Epithelial cell of prostate (primary cell): ENCODE results near the gene GPA33.
A peak's percentile ranks its signal among the peaks of the same experiment; 100 is the strongest.

ENCODE experiments used
- DNase-seq: peaks from one replicate; pipeline ENCODE4 v3.0.0-alpha.2; 2011; ENCODE audit warnings: low read depth, low spot score
- H3K27ac ChIP-seq: fragments of 450-650 bp; 2 replicates; pipeline ENCODE4 v1.5.1; 2017; ENCODE audit warnings: mild to moderate bottlenecking

GPA33 gene

GRCh38 chr1:167119696-167120095 is 29.5 kb upstream of the GPA33 start:
- no peak overlapping the region for H3K27ac ChIP-seq
- no peak for DNase-seq

GRCh38 chr1:167118188-167118587 is 28.0 kb upstream of the GPA33 start:
- H3K27ac ChIP-seq, result no peak overlapping the region
- no peak for DNase-seq

- H3K27ac ChIP-seq, result no peak overlapping the region
- DNase-seq, result no peak
Observed at GRCh38 chr1:167117225-167117624, 27.0 kb upstream of the GPA33 start.

DNA sequence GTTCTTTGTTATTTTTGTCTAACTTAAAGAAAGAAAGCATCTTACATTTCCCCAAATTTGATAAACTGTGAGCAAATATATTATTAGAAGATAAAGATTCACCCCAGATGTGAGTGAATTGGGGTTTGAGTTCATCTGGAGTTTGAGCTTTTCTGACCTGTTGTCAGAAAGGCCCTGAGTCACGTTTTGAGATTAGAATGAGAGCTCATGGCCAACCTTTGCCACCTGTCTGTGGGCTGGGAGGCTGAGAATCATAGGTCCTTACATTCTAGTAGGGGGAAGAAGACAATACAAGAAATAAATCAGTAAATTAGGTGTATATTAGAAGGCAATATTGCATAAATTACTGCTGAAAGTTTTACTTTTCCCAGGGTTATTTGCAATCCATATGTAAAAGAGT is 26.0 kb upstream of the GPA33 start:
- no peak overlapping the region for H3K27ac ChIP-seq
- DNase-seq, result no peak

DNA sequence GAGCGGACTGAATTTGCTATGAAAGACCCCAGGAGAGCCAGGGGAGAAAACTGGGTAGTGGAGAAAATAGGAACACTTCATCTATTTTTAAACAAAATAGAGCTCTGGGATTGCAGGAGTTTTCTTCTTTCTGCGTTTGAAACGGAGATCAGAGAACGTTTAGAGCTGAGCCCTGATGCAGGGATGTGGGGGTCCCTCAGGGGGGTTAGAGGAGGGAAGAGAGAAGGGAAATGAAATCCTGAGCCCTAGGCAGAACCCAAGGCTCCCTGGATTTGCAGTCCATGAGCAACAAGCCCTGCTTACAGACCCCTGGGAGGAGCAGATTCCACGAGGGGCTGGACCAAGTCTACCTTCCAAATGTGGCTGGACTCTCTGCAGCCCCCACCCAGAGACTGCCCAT is 25.5 kb upstream of the GPA33 start:
- no peak for DNase-seq
- H3K27ac ChIP-seq, result no peak overlapping the region

DNA sequence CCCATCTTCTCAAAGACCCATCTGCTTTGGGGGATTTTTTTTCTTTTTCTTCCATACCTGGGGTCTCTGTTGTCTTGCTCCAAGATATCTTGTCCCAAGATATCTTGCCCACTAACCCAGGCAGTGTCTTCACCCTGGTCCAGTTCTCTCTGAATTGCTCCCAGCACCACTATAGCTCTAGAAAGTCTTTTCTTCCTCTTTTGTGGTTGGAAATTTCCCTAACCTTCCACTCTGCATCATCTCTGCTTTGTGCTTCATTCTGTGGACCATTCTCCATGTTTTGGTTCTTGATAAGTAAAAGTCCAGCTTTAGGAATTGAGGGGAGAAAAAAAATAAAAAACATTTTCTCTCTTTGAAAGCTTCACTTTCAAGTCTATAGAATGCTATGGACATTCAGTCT is 24.5 kb upstream of the GPA33 start:
- H3K27ac ChIP-seq, result no peak overlapping the region
- DNase-seq, result no peak

GRCh38 chr1:167111868-167112709 is 21.9 kb upstream of the GPA33 start:
- DNase-seq, result no peak
- H3K27ac ChIP-seq, result no peak overlapping the region

DNA sequence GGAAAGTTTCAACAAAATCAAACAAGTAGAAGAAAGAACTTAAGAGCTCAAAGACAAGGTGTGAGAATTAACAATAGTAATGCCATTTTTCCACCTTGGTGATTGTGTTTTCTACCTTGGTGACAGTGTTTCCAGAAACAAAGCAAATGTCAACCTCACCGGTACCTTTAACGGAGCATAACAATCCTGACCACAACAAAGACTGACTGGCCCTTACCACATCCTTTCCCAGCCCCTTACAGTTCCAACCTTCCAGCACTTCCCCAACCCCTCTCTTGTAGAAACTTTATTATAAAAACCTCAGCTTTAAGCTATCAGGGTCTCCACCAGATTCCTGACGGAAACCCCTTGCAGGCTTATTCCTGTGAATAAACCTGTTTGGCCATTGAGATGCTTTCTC is 20.4 kb upstream of the GPA33 start:
- no peak overlapping the region for H3K27ac ChIP-seq
- no peak for DNase-seq

DNA sequence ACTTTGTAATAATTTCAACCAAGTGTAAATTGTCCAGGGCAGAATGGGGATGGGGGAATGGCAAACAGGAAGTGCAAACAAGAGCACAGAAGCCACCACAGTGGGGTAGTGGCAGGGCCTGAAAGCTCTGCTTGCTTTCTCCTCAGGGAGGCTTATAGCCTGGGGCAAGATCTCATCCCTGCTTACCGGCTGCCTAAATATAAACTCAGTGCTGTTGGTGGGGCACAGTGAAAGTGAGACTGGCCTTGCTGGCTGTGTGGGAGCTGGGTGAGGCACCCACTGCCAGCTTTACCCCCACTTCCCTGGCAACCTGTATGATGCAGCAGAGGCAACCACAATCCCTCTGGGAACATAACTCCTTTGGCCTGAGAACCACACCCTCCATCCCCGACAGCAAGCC is 18.9 kb upstream of the GPA33 start:
- no peak for DNase-seq
- no peak overlapping the region for H3K27ac ChIP-seq

GRCh38 chr1:167107456-167107855 is 17.3 kb upstream of the GPA33 start:
- no peak overlapping the region for H3K27ac ChIP-seq
- DNase-seq, result no peak

DNA sequence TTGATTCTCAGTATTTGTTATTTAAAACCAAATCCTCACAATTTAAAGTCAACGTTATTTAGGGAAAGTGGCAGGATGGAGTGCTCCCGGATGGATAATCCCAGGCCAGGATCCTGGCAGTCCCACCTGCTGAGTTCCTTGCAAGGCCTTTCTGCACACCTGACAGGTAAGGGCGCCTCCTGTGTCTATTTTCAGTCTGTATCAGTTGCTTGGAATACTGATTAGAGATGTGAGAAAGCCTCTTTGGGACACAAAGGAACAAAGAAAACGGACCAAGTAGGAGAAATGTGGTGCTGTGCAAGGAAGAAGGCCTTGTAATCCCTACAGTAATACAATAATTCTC is 15.9 kb upstream of the GPA33 start:
- no peak overlapping the region for H3K27ac ChIP-seq
- DNase-seq, result no peak

GRCh38 chr1:167105271-167106118 is 15.3 kb upstream of the GPA33 start:
- no peak overlapping the region for H3K27ac ChIP-seq
- DNase-seq, result no peak

GRCh38 chr1:167104256-167104633 is 14.1 kb upstream of the GPA33 start:
- no peak for DNase-seq
- H3K27ac ChIP-seq, result no peak overlapping the region

- no peak for DNase-seq
- H3K27ac ChIP-seq, result no peak overlapping the region
Observed at GRCh38 chr1:167102906-167103573, 12.9 kb upstream of the GPA33 start.

- DNase-seq, result no peak
- no peak overlapping the region for H3K27ac ChIP-seq
Observed at GRCh38 chr1:167101754-167102153, 11.6 kb upstream of the GPA33 start.

DNA sequence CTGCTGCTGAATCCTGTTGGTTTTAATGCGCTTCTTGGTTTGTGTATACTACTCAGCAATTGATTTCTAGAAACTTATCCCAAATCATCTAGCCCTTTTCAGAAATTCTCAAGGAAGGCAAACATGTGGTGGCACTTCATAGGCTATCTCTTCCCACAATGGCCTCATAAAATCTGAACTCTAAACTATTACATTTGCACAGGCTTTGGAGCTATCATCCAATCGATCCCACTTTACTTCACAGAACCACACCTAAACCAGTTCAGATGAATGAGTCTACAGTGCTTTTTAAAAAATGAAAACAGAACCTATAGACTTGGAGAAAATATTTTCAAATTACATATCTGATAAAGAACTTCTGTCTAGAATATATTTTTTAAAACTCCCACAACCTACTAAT is 10.6 kb upstream of the GPA33 start:
- no peak for DNase-seq
- no peak overlapping the region for H3K27ac ChIP-seq

DNA sequence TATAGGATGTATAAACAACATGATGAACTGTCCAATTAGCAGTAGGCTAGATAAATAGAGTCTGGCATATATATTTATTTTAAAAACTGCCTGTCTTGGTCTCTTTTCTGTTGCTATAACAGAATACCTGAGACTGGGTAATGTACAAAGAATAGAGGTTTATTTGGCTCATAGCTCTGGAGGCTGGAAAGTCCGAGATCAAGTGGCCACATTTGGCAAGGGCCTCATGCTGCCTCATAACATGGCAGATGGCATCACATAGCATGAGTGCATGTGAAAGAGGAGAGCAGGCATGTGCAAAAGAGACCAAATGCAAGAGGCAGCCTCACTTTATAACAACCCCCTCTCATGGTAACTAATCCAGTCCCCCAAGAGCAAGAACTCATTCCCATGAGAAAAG is 9.7 kb upstream of the GPA33 start:
- H3K27ac ChIP-seq, result no peak overlapping the region
- DNase-seq, result no peak

DNA sequence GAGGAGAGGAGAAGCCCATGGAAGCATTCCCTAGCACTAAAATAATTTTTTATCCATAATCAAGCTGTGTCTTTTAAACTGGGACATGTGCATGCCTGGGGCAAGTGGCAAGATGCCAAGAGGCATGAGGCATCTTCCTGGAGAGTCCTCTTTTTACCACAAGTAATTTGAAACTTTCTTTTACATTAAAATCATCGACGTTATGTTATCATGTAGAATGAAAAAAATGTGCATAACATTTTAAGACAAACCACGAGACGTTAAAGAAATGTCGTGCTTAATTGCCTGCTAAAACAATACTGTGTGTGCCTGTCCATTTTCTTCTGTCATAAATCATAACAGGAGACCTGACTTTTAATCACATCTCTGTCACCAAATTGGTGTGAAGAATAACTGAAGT is 5.2 kb upstream of the GPA33 start:
- DNase-seq, result peak; percentile 50
- H3K27ac ChIP-seq, result no peak overlapping the region

GRCh38 chr1:167094690-167095089 is 4.5 kb upstream of the GPA33 start:
- no peak for DNase-seq
- no peak overlapping the region for H3K27ac ChIP-seq

DNA sequence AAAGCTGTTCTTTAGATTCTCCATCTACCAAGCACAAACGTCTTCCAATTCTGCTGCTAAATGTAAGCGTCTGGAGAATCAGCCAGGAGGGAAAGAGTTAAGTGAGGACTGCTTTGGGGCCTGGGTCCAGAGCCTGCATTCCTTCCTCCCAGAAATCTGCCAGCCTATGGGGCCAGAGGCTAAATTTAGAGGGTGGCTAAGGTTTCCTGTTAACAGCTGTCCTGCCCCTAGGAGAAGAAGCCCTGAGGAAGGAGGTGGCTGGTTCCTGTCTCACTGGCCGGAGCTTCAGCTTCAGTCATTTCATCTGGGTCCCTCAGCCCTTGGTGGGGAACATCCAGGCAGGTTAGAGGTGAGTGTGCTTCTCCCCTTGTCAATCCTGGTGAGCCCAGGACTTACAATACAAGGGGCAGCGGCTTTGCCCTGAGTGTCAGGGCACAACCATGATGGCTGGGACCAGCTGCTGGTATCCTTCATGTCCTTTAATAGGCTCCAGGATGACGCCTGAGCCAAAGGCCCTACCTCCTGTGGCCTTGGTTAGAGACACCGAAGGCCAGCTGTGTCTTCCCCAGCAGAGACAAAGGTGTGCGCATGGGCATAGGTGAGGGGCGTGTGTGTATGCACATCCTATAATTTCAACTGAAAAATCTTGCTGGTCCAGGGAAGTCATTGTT is 3.8 kb upstream of the GPA33 start, which contains the start of gene STYXL2:
Gene STYXL2 (plus strand): TSS at position 230 of the 671 bp plus-strand sequence. CDS start 775 bp downstream, outside the sequence.
- H3K27ac ChIP-seq, result no peak within 1 kb of the TSS
- no peak for DNase-seq
